SIG-M5 (cell line): Measurements from ENCODE around the gene DDB1.
"Not testable (repeated sequence)": the region's sequence is repeated elsewhere in the genome, so short reads cannot be mapped to it uniquely, and the experiment has no call there.

Source experiments
- DNase-seq: peaks from one replicate; lab custom pipeline; 2025; lab: John Stamatoyannopoulos, UW

Gene DDB1

GRCh38 chr11:61267437-61267841 is 65.5 kb downstream of the DDB1 start:
- no peak for DNase-seq

GRCh38 chr11:61266602-61267001 is 66.3 kb downstream of the DDB1 start:
- DNase-seq, result no peak

- no peak for DNase-seq
Measured at GRCh38 chr11:61265357-61265756, 67.5 kb downstream of the DDB1 start.

- DNase-seq, result no peak
Measured at GRCh38 chr11:61264795-61265194, 68.1 kb downstream of the DDB1 start.

- no peak for DNase-seq
Measured at GRCh38 chr11:61264371-61264770, 68.5 kb downstream of the DDB1 start.

- no peak for DNase-seq
Measured at GRCh38 chr11:61259363-61259762, 73.5 kb downstream of the DDB1 start.

GRCh38 chr11:61258546-61258945 is 74.4 kb downstream of the DDB1 start:
- no peak for DNase-seq

- DNase-seq, result no peak
Measured at GRCh38 chr11:61256710-61257482, 76.0 kb downstream of the DDB1 start.

GRCh38 chr11:61254403-61255025 is 78.4 kb downstream of the DDB1 start:
- no peak for DNase-seq

- not testable (repeated sequence) for DNase-seq
Measured at GRCh38 chr11:61252332-61252731, 80.6 kb downstream of the DDB1 start.

GRCh38 chr11:61250796-61251765 is 81.8 kb downstream of the DDB1 start:
- not testable (repeated sequence) for DNase-seq
